Activated CD4-positive, alpha-beta T cell treated with anti-CD3 and anti-CD28 coated beads for 36 hours (primary cell): ENCODE measurements around the gene GOLGA5. TPM values are rescaled to one million over a fixed set of nuclear protein-coding genes. Genes with fewer than 3 reads are reported as not detected.

Experiments
- ATAC-seq: fragments of 200-7000 bp; cut with Tn5 transposase; one replicate; pipeline ENCODE4 v1.10.0; 2021; ENCODE audit warnings: mild to moderate bottlenecking, moderate library complexity
- CTCF ChIA-PET: fragments of 350-600 bp; sonication (Branson Sonifier 250); formaldehyde crosslinking; loops from one replicate; lab custom pipeline; 2021; ENCODE audit warnings: antibody characterized with exemption; lab: Charles Lee
- POLR2A ChIA-PET: fragments of 350-600 bp; sonication (Branson Sonifier 250); formaldehyde crosslinking; loops from one replicate; lab custom pipeline; 2021; ENCODE audit warnings: antibody characterized with exemption, inconsistent platforms; lab: Charles Lee
- DNase-seq: peaks from one replicate; pipeline ENCODE4 v3.0.0-alpha.2; 2020
- H3K27ac Mint-ChIP-seq: one replicate; pipeline ENCODE4 v1.8.0; 2021; ENCODE audit warnings: mixed read lengths
- H3K27me3 Mint-ChIP-seq: one replicate; pipeline ENCODE4 v1.8.0; 2021; ENCODE audit warnings: mixed read lengths
- H3K36me3 Mint-ChIP-seq: one replicate; pipeline ENCODE4 v1.8.0; 2021; ENCODE audit warnings: low read depth, mixed read lengths
- H3K4me1 Mint-ChIP-seq: one replicate; pipeline ENCODE4 v1.8.0; 2021; ENCODE audit warnings: mixed read lengths
- H3K4me3 Mint-ChIP-seq: one replicate; pipeline ENCODE4 v1.8.0; 2021; ENCODE audit warnings: mild to moderate bottlenecking, moderate library complexity, mixed read lengths
- H3K9me3 Mint-ChIP-seq: one replicate; pipeline ENCODE4 v1.8.0; 2021; ENCODE audit warnings: low read depth, mixed read lengths
- intact Hi-C, 2 experiments: fragments of 100-400 bp; cut with DNase I in 1 of 2; cut with micrococcal nuclease in 1 of 2; formaldehyde crosslinking; loops; one replicate each; pipeline versions ENCODE4 v1.14.2 to v1.15.1; 2022 to 2024; cut with DNase I, micrococcal nuclease
- total RNA-seq, 2 experiments: library from RNA; stranded (reverse); gene quantifications; one replicate each; pipeline ENCODE4 v1.2.3, GENCODE V29; 2021

Gene GOLGA5
- total RNA-seq, 2 experiments from 2014 or later, result 20.3 to 23.5 TPM

- Mint-ChIP-seq H3K27ac (no peak overlapping the region), H3K4me3 (no peak overlapping the region), H3K9me3 (no peaks in the 10 kb centered on the region), H3K4me1 (no peaks in the 10 kb centered on the region), H3K36me3 (no peaks in the 10 kb centered on the region), H3K27me3 (peaks cover 37% of the 10 kb centered on the region)
- DNase-seq, result no peak
- no peak for ATAC-seq
- CTCF ChIA-PET, result no interaction called here
- POLR2A ChIA-PET, result no interaction called here
- intact Hi-C loops, result no loop called here
These were observed 90.3 kb downstream of the GOLGA5 start for GRCh38 chr14:92884410-92884809.

- Mint-ChIP-seq H3K9me3 (no peaks in the 10 kb centered on the region), H3K36me3 (no peaks in the 10 kb centered on the region), H3K27me3 (peaks cover 33% of the 10 kb centered on the region), H3K4me3 (no peak overlapping the region), H3K4me1 (no peaks in the 10 kb centered on the region), H3K27ac (no peak overlapping the region)
- ChIA-PET POLR2A (no interaction called here), CTCF (no interaction called here)
- DNase-seq (no peak), ATAC-seq (no peak)
- intact Hi-C loops, result no loop called here
These were observed 91.4 kb downstream of the GOLGA5 start for GRCh38 chr14:92885279-92886061.

GRCh38 chr14:92886337-92886736 is 92.2 kb downstream of the GOLGA5 start:
- POLR2A ChIA-PET, result no interaction called here
- H3K4me1 Mint-ChIP-seq, result no peaks in the 10 kb centered on the region
- CTCF ChIA-PET, result no interaction called here
- H3K4me3 Mint-ChIP-seq, result no peak overlapping the region
- H3K27me3 Mint-ChIP-seq, result peaks cover 27% of the 10 kb centered on the region
- ATAC-seq (no peak), DNase-seq (no peak)
- no peak overlapping the region for H3K27ac Mint-ChIP-seq
- no peaks in the 10 kb centered on the region for H3K36me3 Mint-ChIP-seq
- intact Hi-C loops, result no loop called here
- no peaks in the 10 kb centered on the region for H3K9me3 Mint-ChIP-seq

GRCh38 chr14:92887157-92887556 is 93.1 kb downstream of the GOLGA5 start:
- ATAC-seq (no peak), DNase-seq (no peak)
- Mint-ChIP-seq H3K4me3 (no peak overlapping the region), H3K9me3 (no peaks in the 10 kb centered on the region), H3K4me1 (no peaks in the 10 kb centered on the region), H3K27me3 (peaks cover 23% of the 10 kb centered on the region), H3K36me3 (no peaks in the 10 kb centered on the region), H3K27ac (no peak overlapping the region)
- CTCF ChIA-PET, result interaction anchor here (0.7 kb wide), 1 partner anchor 734 kb away, joined by 3 read pairs; no protein-coding TSS in a partner anchor
- intact Hi-C loops, result no loop called here
- POLR2A ChIA-PET, result no interaction called here

- no peak overlapping the region for H3K27ac Mint-ChIP-seq
- intact Hi-C loops, result no loop called here
- ChIA-PET POLR2A (no interaction called here), CTCF (no interaction called here)
- H3K9me3 Mint-ChIP-seq, result peaks cover 6% of the 10 kb centered on the region
- no peak overlapping the region for H3K4me3 Mint-ChIP-seq
- H3K27me3 Mint-ChIP-seq, result peaks cover 25% of the 10 kb centered on the region
- no peak for DNase-seq
- peaks cover 9% of the 10 kb centered on the region for H3K4me1 Mint-ChIP-seq
- ATAC-seq, result no peak
- no peaks in the 10 kb centered on the region for H3K36me3 Mint-ChIP-seq
These were observed 94.8 kb downstream of the GOLGA5 start for GRCh38 chr14:92888896-92889295.

Other genes with a start within 250 kb of the GOLGA5 start
- gene LGMN, start 45.7 kb upstream of the GOLGA5 start, total RNA-seq, result 1 to 10 TPM; 3.2 to 5.6 TPM
- not detected for gene CHGA, start 128.8 kb downstream of the GOLGA5 start, total RNA-seq